ENCODE data around the gene GOLGA6L9. TPM values are rescaled to one million over a fixed set of nuclear protein-coding genes. Genes with fewer than 3 reads are reported as not detected.

The GOLGA6L9 gene, protein sequence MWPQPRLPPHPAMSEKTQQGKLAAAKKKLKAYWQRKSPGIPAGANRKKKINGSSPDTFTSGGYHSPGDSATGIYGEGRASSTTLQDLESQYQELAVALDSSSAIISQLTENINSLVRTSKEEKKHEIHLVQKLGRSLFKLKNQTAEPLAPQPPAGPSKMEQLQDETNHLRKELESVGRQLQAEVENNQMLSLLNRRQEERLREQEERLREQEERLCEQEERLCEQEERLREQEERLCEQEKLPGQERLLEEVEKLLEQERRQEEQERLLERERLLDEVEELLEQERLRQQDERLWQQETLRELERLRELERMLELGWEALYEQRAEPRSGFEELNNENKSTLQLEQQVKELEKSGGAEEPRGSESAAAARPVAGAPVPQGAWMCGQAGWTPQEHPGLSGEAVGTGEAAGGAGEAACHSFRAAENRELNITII
- 1.4 to 2.2 TPM (median 2.1 TPM) in 5 replicates for total RNA-seq (2022; extraction: Qiagen RNA extraction)

DNA sequence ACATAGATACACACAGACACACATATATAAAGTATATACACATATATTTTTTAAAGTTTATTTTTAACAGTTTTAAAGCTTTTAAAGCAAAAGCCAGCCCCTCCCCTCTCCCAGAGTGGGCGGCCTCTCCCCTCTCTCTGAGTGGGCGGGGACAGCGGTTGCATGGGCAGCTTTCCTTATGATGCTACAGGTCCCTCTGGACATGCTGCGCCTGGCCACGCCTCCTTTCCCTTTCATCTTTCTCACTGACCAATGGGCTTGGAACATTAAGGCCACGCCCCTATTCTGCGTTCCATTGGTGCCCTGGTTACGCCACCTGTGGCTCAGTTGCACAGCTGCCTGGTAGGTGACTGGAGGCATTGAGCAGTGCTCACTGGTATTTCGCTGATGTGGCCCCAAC is at the start of gene GOLGA6L9:
Gene GOLGA6L9, plus strand, starts transcription at position 124 of the 400 bp plus-strand sequence. Its CDS starts 264 bp downstream, at position 388.

Other genes starting within 250 kb of the GOLGA6L9 start
- 21.0 to 30.1 TPM (median 26.6 TPM) in 5 replicates for gene EFL1, start 167.1 kb upstream of the GOLGA6L9 start, total RNA-seq (2022; extraction: Qiagen RNA extraction)
- gene SAXO2, start 167.0 kb upstream of the GOLGA6L9 start, total RNA-seq (2022; extraction: Qiagen RNA extraction): 0.99 to 3.1 TPM (median 2.4 TPM) in 5 replicates
- 0.18 to 0.38 TPM (median 0.35 TPM) in 5 replicates for gene GOLGA6L10, start 80.3 kb upstream of the GOLGA6L9 start, total RNA-seq (2022; extraction: Qiagen RNA extraction)
- 3,722 to 5,028 TPM (median 3,855 TPM) in 5 replicates for gene RPS17, start 110.6 kb downstream of the GOLGA6L9 start, total RNA-seq (2022; extraction: Qiagen RNA extraction)
- gene CPEB1, start 217.5 kb downstream of the GOLGA6L9 start, total RNA-seq (2022; extraction: Qiagen RNA extraction): 2.0 to 4.0 TPM (median 3.3 TPM) in 5 replicates